Pons (tissue), 1 donor: ENCODE data around the gene MEGF9.
A peak's percentile ranks its signal among the peaks of the same experiment; 100 is the strongest.
"Not testable (repeated sequence)": the region's sequence is repeated elsewhere in the genome, so short reads cannot be mapped to it uniquely, and the experiment has no call there.

Source experiments
- DNase-seq: peaks from one replicate; pipeline ENCODE4 v3.0.0-alpha.2; 2016; ENCODE audit warnings: low spot score

The MEGF9 gene

DNA sequence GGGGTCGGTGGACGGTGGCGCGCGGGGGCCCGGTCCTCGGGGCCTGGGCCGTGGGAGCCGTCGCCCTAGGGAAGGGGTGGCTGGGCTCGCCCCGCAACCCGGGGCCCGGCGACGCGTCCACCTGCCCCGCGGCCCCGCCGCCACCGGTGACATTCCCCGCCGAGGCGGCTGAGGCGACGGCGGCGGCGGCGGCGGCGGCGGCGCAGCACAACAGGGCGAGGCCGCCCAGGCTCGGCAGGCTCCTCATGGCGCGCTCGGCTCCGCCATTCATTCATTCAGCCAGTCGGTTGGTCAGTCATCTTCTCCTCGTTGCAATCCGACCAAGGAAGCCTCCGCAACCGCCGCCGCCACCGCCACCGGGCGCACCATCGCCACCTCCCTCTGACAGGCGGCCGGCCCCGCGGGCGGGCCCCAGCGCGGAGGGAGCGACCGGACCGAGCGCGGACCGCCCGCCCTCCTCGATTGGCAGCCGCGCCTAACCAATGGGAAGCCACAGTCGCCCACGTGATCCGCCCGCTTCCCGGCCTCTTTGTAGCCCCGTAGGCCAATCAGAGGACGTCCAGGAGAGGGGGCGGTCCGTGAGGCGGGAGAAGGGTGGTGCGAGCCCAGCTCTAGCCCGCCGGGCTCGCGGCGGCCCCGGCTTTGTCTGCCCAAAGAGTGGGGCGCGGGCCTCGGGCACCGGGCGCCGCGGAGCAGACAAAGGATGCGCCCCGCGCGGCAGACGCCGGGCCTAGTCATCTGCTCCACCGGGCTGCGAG, at the start of gene MEGF9:
Gene MEGF9 (minus strand): TSS at position 383 of the 758 bp plus-strand sequence. CDS start 112 bp downstream, at position 271.
- DNase-seq, result peak; percentile 98

DNA sequence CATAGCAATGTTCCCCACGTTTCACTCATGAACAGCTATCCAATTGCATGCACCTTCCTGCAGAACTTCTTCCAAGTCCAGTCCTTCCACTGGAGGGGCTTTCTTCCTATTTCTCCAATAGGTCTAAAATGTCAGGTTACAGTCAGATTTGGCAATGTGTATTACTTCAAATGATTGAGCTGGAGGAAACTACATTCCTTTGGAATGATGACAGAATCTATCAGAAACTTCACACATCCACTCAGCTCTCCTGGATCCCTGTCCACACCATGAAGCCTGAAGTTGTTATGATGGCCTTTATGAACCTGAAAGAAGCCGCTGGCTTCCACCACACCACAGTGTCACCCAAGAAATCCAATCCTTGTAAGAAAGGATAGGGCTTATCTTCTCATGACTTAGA, 46.7 kb upstream of the MEGF9 start:
- no peak for DNase-seq

DNA sequence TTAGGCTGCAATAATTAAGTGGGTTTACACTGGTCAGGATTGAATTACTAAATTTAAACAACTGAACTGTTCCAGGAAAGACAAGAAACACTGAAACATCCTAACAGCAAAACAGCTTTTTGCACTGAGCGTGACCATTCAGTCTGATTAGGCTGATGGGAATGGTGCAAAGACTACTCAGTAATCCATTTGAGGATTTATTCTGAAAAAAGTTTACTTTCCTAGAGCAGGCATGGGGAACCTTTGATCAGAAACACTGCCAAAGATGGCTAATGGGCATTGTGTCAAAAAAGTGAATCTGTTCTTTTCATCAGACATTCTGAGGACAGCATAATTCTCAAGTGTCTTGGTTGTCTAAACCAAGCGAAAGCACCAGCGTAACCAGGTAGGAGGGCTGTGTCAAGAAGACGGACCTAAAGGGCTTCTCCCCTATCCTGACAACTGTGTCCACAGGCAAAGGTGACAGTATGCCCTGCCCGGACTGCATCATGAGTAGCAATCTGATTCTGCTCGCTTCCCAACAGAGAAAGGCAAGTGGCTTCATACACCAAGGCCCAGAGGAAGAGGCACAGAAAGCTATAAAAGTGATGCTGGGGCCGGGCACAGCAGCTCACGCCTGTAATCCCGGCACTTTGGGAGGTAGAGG, 45.6 kb upstream of the MEGF9 start:
- no peak for DNase-seq

DNA sequence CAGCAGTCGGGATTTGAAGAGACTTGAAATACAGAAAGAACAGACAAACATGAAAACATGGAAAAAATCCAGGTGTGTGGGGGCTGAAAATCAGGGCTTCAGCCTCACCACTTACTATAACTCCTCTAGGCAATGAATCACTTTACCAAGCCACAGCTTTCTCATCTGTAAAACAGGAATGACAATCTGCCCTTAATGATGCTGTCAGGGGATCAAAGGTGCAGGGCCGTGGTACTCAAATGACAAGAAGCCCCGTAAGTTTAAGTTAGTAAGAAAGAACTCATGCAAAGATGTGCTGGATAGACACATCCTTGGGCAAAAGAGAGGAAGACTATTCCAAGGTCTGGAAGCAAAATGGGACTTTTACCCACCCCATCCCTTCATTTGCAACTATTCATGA, 44.3 kb upstream of the MEGF9 start:
- no peak for DNase-seq

DNA sequence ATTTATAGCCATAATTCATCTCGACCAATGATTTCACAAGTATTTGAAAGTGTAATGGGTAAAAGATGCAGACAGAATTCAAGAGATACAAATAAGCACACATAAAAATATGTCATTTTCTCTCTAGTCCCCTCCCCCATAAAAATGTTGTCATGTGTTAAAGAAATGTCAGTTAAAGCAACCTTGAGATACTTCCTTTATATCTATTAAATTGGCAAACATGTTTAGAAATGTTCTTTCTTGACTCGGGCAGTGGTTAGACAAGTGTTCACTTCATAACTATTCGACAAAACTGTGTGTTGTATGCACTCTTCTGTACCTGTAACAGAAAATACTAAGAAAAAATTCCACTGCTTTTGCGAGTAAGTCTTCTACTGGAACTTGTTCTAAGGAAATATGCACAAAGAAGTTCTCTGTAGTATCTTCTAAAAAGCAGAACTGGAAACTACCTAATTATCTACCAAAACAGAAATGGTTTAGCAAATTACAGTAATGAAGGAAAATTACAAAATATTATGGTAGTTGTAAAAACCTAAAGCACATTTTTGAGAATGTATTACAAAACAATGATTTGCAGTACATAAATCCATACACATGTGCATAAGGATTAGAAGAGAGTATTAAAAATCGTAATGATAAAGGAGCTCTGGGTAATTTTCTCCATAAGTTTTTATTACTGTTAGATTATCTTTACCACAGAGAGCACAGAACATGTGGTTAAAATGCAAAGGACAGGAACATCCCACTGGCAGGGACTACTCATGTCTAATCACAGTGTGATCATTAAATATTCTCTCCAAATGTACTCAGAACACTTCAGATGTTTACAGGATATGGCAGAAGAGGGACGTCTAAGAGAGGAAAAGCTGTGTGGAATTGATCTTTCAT, 43.0 kb upstream of the MEGF9 start:
- DNase-seq, result no peak

DNA sequence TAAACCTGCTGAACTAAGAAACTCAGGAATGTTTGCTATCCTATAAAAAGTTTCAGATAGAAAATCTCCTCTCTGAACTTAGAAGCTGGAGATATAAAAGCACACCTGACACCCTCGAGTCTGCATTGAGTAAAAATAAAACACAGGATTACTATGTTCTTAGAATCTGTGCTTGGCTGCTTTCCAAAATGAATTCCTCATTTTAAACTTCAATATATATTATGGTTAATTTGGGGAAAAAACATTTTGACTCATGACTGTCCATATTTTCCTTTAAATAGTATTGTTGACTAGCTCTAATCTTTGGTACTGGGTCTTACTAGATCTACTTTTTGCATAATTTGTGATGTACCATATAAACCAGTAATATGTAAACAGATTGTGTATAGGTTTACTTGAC, 42.3 kb upstream of the MEGF9 start:
- no peak for DNase-seq

DNA sequence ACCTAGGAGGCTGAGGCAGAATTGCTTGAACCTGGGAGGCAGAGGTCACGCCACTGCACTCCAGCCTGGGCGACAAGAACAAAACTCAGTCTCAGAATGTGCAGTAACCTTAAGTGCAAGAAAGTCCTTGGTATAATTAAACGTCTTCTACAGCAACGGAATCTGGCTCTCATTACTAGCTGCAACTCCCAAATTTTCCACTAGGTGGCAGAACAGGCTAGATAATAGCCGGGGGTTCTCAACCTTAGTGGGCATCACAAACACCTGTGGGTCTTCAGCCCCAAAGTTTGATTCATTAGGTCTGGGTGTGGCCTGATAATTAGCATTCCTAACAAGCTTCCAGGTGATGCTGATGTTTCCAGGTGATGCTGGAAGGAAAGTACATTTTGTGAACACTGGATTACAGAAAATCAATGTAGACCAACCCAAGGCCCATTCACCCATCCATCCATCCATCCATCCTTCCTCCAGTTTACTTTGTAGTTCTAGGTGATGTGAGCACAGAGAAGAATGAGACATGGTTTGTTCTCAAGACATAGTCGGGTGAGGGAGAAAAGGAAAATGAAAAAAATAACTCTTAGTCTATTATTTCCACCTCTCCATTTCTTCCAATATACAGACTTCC, 41.7 kb upstream of the MEGF9 start:
- DNase-seq, result peak; percentile 74

DNA sequence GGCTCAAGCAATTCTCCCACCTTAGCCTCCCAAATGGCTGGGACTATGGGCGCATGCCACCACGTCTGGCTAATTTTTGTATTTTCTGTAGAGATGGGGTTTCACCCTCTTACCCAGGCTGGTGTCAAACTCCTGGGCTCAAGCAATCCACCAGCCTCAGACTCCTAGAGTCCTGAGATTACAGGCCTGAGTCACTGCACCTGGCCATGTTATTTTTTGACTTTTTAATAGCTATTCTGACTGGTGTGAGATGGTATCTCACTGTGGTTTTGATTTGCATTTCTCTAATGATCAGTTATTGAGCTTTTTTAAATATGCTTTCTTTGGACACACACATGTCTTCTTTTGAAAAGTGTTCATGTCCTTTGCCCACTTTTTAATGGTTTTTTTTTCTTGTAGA, 40.8 kb upstream of the MEGF9 start:
- no peak for DNase-seq

DNA sequence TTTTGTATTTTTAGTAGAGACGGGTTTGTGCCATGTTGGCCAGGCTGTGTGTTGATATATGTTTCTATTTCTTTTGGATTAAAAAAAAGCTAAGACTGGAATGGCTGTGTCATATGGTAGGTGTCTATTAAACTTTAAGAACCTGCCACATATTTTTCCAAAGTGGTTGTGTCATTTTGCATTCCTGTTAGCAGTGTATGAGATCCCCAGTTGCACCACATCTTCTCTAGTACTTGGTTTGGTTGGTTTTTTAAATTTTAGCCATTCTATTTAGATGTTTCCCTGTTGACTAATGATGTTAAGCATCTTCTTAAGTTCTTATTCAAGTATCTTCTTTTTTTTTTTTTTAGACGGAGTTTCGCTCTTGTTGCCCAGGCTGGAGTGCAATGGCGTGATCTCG, 36.2 kb upstream of the MEGF9 start:
- DNase-seq, result no peak

DNA sequence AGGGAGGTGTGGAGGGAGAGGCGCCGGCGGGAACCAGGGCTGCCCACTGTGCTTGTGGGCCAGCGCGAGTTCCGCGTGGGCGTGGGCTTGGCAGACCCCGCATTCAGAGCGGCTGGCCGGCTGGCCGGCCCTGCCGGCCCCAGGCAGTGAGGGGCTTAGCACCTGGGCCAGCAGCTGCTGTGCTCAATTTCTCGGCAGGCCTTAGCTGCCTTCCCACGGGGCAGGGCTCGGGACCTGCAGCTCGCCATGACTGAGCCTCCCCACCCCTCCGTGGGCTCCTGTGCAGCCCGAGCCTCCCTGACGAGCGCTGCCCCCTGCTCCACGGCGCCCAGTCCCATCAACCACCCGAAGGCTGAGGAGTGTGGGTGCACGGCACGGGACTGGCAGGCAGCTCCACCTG, 32.1 kb upstream of the MEGF9 start:
- DNase-seq, result not testable (repeated sequence)

DNA sequence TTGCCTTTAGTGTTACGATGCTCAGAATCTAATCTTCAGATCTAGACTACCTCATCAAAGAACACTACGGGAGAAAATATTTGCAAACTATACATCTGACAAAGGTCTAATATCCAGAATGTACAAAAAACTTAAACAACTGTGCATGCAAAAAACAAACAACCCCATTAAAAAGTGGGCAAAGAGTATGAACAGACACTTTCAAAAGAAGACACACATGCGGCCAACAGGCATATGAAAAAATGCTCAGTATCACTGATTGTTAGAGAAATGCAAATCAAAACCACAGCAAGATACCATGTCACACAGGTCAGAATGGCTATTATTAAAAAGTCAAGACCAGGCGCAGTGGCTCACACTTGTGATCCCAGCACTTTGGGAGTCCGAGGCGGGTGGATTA, 31.0 kb upstream of the MEGF9 start:
- DNase-seq, result no peak

DNA sequence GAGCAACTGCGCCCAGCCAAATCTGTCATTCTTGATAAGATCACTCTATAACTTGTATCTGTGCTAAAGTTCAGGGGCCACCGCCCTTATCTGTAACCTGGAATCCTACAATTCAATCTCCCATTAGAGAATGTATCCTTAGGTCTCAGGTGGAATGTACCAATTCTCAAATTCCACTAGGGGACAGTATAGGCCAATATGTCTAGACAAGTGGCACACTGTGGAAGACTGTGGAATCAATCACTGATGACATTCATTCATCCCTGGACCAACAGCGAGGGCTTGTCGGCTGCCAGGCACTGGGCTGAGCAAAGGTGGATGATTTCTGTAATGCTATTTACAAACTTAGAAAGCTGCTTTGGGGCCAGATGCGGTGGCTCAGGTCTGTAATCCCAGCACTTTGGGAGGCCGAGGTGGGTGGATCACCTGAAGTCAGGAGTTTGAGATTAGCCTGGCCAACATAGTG, 28.7 kb upstream of the MEGF9 start:
- peak; percentile 41 for DNase-seq

DNA sequence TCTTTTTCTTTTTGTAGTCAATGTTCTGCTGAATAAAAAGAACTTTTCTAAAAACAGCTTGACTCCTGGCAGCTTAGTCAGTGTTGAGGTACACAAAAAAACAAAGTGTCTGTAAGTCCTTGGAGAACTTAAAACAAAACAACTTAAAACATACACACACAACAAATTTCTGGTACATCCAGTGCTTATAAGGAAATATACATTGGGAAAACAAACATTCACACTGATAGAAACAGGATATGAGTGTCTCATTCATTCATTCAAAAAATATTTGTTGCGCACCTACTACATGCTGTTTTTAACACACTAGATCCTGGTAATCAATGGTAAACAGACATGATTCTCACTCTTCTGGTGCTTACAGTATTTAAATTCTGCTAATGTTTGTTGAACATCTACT, 27.4 kb upstream of the MEGF9 start:
- no peak for DNase-seq

DNA sequence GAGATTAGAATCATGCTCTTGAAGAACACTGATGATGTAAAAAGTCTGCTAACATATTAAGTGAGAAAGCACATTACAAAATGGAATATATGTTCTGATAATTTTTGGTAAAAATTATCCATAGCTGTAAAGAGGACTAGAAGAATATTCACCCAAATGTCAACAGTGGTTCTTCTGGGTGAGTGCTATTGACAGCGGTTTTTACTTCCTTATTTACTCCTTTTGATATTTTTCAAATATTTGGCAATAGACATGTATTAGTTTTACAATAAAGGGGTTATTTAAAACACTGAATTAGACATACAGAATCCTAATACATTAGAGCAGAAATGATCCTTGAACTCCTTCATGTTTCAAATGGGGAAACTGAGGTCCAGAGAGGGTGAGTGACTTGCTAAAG, 26.9 kb upstream of the MEGF9 start:
- no peak for DNase-seq

DNA sequence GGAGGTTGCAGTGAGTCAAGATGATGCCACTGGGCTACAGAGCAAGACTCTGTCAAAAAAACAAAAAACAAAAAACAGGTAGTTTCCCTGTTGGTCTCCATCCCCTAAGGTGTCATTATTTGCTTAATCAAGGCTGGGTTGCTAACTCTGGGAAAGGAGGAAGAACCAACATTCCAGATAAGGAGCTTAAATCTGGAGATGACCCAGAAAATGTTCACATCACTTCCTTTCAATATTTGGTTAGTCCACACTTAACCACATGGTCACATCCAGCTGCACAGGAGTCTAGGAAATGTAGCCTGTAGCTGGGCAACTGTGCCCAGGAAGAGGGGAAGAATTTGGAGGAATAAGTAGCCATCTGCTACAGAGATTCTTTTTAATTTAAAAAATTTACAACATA, 25.9 kb upstream of the MEGF9 start:
- DNase-seq, result no peak

DNA sequence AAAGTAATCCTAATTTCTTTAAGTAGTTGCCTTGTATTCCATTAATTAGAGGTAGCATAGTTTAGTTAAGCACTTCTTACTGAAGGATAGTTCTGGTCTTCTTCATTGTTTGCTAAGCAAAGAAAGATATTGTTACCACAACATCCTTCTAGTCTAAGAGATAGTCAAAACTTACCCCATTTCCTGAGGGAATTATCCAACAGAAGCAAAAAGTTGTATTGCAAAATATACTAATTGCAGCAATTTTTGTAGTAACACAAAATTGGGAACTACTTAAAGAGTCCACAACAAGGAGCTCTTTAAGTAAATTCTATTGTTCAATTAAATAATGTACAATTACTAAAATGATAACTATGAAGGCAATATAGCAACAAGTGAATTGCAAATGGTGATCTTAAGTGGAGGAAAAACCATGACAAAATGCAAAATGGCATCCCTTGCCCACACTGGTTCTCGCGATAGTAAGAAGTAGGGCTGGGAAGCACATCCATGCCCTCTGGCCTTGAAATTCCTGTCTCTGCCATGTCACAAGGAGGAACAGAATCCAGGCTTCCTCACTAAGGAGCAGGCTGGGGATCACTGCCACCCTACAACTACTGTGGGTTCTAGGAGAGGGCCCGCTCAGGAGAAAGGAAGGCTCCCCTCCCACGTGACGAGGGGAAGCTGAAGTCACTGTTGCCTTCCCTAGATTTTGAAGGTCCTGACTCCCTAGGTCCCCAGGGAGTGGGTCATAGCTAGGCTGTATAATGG, 23.3 kb upstream of the MEGF9 start:
- DNase-seq, result no peak

DNA sequence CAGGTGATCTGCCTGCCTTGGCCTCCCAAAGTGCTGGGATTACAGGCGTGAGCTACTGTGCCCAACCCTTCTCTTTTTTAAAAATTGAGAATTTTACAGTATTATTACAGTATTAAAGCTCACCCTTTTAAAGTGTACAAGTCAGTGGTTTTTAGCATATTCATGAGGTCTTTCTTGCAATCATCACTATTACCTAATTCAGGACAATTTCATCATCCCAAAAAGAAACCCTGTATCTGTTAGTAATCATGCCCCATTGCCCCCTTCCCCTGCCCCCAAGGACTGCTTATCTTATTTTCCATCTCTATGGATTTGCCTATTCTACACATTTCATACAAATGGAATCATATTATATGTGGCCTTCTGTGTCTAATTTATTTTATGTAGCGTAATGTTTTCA, 22.6 kb upstream of the MEGF9 start:
- no peak for DNase-seq

DNA sequence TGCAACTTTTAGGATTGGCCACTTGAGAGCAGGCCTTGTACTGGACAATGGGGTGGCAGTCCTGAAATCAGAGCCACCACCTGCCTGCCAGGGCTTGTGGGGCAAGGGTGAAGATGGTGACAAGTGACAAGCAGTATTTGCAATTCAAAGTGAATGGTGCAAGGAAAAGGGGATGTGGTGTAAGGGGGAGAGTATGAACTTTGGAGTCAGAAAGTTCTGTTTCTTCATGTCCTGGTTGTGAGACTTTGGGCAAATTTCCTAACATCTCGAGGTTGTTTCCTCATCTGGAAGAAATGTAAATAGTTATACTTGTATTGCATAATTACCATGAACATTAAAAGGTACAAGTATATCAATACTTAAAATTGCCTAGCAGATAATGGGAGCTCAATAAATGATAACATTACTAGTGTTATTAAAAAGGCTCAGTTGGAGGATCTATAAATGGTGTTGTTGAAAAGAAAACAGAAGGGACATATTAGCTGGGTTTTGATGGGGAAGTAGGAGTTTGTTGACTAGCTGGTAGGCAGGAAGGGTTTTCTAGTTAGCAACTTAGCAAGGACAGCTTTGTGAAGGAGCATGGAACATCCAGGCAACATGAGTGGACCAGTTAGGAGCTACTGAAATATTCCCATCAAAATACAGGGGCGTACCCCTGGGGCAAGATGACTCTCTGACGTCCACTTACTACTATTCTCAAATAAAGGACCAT, 21.3 kb upstream of the MEGF9 start:
- DNase-seq, result no peak

DNA sequence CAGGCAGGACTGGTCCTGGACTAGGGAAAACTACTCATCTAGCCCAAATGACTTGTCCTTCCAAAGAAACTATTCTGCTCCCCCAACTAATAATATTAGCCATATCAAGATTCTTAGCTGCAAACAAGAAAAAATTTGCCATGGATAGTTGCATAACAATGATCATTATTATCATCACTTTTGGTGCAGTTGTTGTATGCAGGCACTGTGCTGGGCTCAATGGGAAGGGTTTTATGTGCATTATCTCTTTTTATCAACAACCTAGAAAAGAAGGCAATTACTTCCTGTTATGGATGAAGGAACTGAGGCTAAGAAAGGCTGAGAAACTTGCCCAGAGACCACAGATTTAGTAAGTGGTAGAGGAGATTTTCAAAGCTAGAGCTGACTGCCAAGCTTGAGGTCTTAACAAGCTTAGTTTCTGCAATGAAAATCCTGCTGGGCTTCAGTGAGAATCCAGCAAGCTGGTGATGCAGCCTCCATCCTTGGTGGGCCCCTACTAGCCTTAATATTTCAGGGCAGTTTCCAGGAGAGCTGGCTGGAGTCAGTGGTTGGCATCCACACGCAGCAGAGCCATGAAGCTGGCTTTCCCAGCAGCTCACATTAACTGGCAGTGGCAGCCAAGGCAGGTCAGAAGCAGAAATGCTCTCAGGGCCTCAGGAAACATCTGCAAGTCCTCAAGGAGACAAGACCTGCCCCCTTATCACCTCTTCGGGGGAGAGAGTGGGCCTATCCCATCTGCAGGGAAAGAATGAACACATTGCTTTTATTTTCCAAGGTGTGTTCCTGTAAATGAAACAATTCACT, 20.5 kb upstream of the MEGF9 start:
- no peak for DNase-seq

DNA sequence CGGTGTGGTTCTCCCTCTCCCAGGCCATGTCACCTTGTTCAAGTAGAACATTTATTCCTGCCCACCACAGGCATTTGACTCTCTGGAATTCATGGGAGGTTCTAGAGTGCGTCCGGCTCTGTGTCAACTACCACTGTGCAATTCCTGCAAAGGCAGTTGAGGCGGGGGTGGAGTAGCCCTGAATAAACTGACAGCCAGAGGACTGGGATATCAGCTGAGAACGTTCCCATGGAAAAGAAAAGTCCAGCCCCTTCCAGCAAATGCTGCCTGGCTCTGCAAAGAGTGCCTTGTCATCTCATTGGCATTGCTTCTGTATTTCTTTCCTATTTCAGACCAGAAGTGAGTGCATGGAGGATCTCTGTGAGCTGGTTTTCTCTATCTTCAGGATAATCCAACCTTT, 18.9 kb upstream of the MEGF9 start:
- DNase-seq, result no peak
